ENCODE results near the gene PJVK. TPM values are rescaled to one million over a fixed set of nuclear protein-coding genes. Genes with fewer than 3 reads are reported as not detected.
A peak's percentile ranks its signal among the peaks of the same experiment; 100 is the strongest.

Gene PJVK, protein sequence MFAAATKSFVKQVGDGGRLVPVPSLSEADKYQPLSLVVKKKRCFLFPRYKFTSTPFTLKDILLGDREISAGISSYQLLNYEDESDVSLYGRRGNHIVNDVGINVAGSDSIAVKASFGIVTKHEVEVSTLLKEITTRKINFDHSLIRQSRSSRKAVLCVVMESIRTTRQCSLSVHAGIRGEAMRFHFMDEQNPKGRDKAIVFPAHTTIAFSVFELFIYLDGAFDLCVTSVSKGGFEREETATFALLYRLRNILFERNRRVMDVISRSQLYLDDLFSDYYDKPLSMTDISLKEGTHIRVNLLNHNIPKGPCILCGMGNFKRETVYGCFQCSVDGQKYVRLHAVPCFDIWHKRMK
- total RNA-seq (1 to 10 TPM in 5 of 6 donors, under 1 TPM in 1; 0.88 to 1.9 (median 1.4) TPM), polyA plus RNA-seq (1 to 10 TPM; 5.0 to 7.1 TPM)

DNA sequence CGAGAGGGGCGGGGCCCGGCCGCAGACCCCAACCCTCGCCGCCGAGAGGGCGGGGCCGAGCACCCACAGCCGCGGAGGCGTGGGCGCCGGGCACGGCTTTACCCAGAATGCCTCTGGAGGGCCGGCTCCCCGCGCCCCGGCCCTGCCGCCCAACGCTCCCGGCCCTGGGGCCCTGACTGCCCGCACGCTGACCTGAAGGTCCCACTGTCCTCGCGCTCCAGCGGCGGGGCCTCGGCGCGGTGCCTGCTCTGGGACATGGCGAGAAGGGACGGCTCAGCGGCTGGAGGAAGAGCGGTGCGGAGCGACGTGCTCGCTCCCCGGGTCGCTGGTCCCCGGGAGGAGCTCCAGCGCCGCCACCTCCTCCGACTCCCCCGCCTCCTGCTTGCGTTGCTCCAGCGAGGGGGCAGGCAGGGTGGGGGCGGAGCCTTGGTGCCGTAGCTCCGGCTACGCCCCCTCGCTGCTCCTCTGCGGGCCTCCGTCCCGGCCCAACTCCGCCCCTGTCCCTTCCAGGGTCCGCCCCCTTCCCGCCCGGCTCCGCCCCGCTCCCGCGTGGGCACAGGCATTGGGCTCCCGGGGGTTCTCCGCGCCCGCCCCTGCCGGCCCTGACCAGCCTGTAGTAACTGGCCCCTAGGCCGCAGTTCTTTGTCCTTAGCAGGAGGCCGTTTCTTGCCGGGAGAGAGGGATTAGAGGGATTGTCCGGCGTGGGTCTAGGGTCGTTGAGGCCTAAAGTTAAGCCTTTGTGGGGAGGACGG is at the start of gene PJVK, which contains the start of gene PRKRA:
Gene PJVK, plus strand, starts transcription at position 605 of the 752 bp plus-strand sequence. CDS start 2,032 bp downstream, outside the sequence.
Gene PRKRA, minus strand, starts transcription at position 402 of the 752 bp plus-strand sequence. Its CDS starts 145 bp downstream, at position 257.
- H3K4me3 ChIP-seq: peak within 1 kb of the TSS; percentile 47 to 98 (median 86)
- 0% methylated on average over 52 to 76 of the region's 76 CpGs for WGBS, 2 donors
- ATAC-seq: peak; percentile 92 to 98 (median 94)
- TF ChIP-seq, protein P1, sequence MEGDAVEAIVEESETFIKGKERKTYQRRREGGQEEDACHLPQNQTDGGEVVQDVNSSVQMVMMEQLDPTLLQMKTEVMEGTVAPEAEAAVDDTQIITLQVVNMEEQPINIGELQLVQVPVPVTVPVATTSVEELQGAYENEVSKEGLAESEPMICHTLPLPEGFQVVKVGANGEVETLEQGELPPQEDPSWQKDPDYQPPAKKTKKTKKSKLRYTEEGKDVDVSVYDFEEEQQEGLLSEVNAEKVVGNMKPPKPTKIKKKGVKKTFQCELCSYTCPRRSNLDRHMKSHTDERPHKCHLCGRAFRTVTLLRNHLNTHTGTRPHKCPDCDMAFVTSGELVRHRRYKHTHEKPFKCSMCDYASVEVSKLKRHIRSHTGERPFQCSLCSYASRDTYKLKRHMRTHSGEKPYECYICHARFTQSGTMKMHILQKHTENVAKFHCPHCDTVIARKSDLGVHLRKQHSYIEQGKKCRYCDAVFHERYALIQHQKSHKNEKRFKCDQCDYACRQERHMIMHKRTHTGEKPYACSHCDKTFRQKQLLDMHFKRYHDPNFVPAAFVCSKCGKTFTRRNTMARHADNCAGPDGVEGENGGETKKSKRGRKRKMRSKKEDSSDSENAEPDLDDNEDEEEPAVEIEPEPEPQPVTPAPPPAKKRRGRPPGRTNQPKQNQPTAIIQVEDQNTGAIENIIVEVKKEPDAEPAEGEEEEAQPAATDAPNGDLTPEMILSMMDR (IDR thresholded peaks at IDR 0.05): no peak
- peak; percentile 60 for FAIRE-seq
- no peaks in the 10 kb centered on the region for H3K27me3 ChIP-seq
- DNase-seq: peak; percentile 98 to 99 (median 99)
- H3K9me3 ChIP-seq: no peaks in the 10 kb centered on the region
- intact Hi-C loops (cut with DNase I): no loop called here
- H3K36me3 ChIP-seq: peaks cover 0 to 6% (median 3%) of the 10 kb centered on the region in 3 donors
- H3K27ac ChIP-seq: peak within 1 kb of the TSS; percentile 92 to 99 (median 95)
- peaks cover 10 to 22% (median 14%) of the 10 kb centered on the region in 3 donors for H3K4me1 ChIP-seq

DNA sequence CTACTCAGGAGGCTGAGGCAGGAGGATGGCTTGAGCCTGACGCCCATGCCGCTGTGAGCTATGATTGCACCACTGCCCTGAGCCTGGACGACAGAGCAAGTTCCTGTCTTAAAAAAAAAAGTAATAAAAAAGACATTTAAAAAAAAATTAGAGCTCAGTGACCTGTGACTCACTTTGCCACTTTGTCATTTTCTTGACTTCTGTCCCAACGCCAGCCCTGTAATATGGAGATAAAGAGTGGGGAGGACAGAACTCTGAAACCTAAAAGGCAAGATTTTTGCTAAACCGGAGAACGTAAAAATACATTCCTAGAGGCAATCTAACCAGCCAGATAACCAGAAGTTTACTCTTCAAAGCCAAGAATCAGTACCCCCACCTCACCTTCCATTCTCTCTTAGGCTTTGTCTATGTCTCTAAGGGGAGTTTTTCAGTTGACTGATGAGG is 49.2 kb upstream of the PJVK start:
- no peak overlapping the region for H3K27ac ChIP-seq
- H3K9me3 ChIP-seq: no peaks in the 10 kb centered on the region
- DNase-seq: no peak
- no peak for FAIRE-seq
- no peaks in the 10 kb centered on the region for H3K27me3 ChIP-seq
- ATAC-seq: no peak
- 46 to 57% methylated on average over 6 of the region's 6 CpGs for WGBS, 2 donors
- no peaks in the 10 kb centered on the region for H3K36me3 ChIP-seq
- H3K4me3 ChIP-seq: no peak overlapping the region
- TF ChIP-seq, protein P1 (IDR thresholded peaks at IDR 0.05): no peak
- H3K4me1 ChIP-seq: no peaks in the 10 kb centered on the region
- intact Hi-C loops (cut with DNase I): loop anchor here in 1 of 3 donors (10.0 kb wide), 1 partner anchor 87 kb away; no protein-coding TSS in a partner anchor

DNA sequence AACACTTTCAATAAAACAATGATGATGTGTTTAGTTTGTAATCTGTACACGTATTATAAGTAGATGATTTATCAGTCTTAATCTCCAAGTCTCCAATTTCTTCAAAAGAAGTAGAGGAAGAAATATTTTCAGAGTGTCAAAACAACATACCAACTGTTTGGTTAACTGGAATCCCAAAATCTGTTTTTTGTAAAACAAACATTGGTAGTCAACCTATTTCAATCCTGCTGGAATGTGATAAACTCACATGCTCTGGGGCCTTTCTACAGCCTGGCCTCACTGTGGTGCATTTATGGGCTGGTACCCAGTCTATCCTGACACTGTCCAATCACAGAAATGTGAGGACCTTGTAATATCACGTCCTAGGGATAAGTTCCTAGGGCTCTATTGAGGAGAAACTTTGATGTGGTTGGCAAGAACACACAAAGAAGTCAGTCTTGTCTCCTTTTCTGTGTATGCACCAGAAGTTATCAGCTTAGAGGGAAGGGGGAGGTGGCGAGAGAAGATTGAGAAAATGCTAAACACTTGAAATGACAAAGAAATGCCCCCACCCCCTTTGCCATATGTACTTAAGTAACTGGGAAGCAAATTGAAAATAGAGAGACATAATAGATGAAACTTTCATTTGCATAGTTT is 47.4 kb upstream of the PJVK start:
- no peaks in the 10 kb centered on the region for H3K4me1 ChIP-seq
- no peak for FAIRE-seq

DNA sequence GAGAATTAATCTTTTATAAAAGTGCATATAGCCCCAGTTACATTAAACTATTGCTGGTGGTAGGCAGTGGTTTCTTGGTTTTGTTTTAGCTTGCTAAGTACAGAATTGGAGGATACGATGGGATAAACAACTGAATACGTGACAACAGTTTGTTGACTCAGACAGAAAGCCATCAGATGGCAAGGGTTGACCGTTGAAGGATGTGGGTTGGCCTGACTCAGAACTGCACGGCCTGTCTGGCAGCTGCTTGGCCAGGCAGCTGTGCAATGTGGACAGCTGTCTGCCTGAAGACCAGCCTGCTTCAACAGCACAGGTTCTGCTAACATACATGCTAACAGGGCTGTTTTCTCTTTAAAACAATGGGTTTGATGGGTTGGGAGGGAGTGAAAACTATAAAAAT is 46.8 kb upstream of the PJVK start:
- DNase-seq: no peak
- Histone ChIP-seq H3K9me3 (no peaks in the 10 kb centered on the region), H3K27ac (no peak overlapping the region), H3K4me1 (no peaks in the 10 kb centered on the region), H3K36me3 (no peaks in the 10 kb centered on the region), H3K4me3 (no peak overlapping the region), H3K27me3 (peaks cover 0 to 2% (median 0%) of the 10 kb centered on the region in 4 donors)
- intact Hi-C loops (cut with DNase I): loop anchor here in 1 of 3 donors (10.0 kb wide), 1 partner anchor 90 kb away; no protein-coding TSS in a partner anchor
- WGBS, 2 donors: 50 to 54% methylated on average over 4 of the region's 4 CpGs
- TF ChIP-seq, protein P1 (IDR thresholded peaks at IDR 0.05): no peak
- peak in 1 of 4 donors; percentile 20 for ATAC-seq
- FAIRE-seq: no peak

More for the DNA sequence above, 47.4 kb upstream of the PJVK start:
- TF ChIP-seq, protein P1 (IDR thresholded peaks at IDR 0.05): no peak
- ATAC-seq (no peak), DNase-seq (no peak)
- intact Hi-C loops (cut with DNase I): loop anchor here in 1 of 3 donors (10.0 kb wide), 1 partner anchor 89 kb away; no protein-coding TSS in a partner anchor
- Histone ChIP-seq H3K27me3 (no peaks in the 10 kb centered on the region), H3K4me3 (no peak overlapping the region), H3K36me3 (no peaks in the 10 kb centered on the region), H3K27ac (no peak overlapping the region), H3K9me3 (no peaks in the 10 kb centered on the region)
- 63 to 66% methylated on average over 3 of the region's 3 CpGs for WGBS, 2 donors

Data from pancreas (tissue), 10 donors.